Type B pancreatic cell (in vitro differentiated cells): Measurements from ENCODE around the gene RASAL2. TPM values are rescaled to one million over a fixed set of nuclear protein-coding genes. Genes with fewer than 3 reads are reported as not detected.

Experiments used
- DNase-seq: peaks from one replicate; pipeline ENCODE4 v3.0.0; 2021; ENCODE audit warnings: mixed read lengths; ENCODE audit not compliant: unreplicated experiment; ENCODE audit errors: extremely low spot score
- H3K27ac Mint-ChIP-seq: 2 replicates; pipeline ENCODE4 v1.8.0; 2021; ENCODE audit warnings: mild to moderate bottlenecking, mixed read lengths
- H3K27me3 Mint-ChIP-seq: 2 replicates; pipeline ENCODE4 v1.8.0; 2021; ENCODE audit warnings: mixed read lengths
- H3K36me3 Mint-ChIP-seq: 2 replicates; pipeline ENCODE4 v1.8.0; 2021; ENCODE audit warnings: mixed read lengths
- H3K4me1 Mint-ChIP-seq: one replicate; pipeline ENCODE4 v1.8.0; 2021; ENCODE audit warnings: mixed read lengths; ENCODE audit not compliant: unreplicated experiment
- H3K4me3 Mint-ChIP-seq: 2 replicates; pipeline ENCODE4 v1.8.0; 2021; ENCODE audit warnings: mild to moderate bottlenecking, mixed read lengths
- H3K9me3 Mint-ChIP-seq: 2 replicates; pipeline ENCODE4 v1.8.0; 2021; ENCODE audit warnings: mixed read lengths
- total RNA-seq: library from RNA; stranded (reverse); gene quantifications from 2 replicates; pipeline ENCODE4 v1.2.1, GENCODE V29; 2021; ENCODE audit warnings: low replicate concordance
- TF ChIP-seq, protein P1 (sequence below): fragments of 200-600 bp; sonication (generic); conservative IDR thresholded peaks from 2 replicates; pipeline ENCODE4 v1.5.0; 2021; ENCODE audit warnings: antibody characterized with exemption, mild to moderate bottlenecking

Gene RASAL2
- total RNA-seq, 1 donor from 2014 or later: 21.8 TPM

DNA sequence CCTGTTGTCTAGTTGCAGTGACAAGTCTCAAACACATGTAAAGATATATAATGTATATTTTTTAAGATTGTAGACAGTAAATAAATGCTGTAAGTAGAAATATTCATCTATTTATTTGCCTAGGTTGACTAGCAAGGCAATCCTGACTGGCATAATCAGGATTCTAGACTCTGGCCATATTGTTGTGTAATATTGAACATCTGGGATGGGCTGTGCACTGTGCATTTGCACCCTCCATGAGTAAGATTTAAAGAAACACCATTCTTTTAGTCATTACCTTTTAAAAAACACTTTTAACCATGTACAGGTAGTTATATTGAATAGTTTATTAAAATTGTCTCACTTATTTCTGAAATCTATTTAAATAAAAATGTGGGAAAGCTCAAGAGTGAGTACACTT is 32.4 kb downstream of the RASAL2 start:
- DNase-seq: no peak
- H3K36me3 Mint-ChIP-seq: peaks cover 6% of the 10 kb centered on the region
- peaks cover 12% of the 10 kb centered on the region for H3K4me1 Mint-ChIP-seq
- H3K4me3 Mint-ChIP-seq: no peak overlapping the region
- no peaks in the 10 kb centered on the region for H3K27me3 Mint-ChIP-seq
- TF ChIP-seq, protein P1, sequence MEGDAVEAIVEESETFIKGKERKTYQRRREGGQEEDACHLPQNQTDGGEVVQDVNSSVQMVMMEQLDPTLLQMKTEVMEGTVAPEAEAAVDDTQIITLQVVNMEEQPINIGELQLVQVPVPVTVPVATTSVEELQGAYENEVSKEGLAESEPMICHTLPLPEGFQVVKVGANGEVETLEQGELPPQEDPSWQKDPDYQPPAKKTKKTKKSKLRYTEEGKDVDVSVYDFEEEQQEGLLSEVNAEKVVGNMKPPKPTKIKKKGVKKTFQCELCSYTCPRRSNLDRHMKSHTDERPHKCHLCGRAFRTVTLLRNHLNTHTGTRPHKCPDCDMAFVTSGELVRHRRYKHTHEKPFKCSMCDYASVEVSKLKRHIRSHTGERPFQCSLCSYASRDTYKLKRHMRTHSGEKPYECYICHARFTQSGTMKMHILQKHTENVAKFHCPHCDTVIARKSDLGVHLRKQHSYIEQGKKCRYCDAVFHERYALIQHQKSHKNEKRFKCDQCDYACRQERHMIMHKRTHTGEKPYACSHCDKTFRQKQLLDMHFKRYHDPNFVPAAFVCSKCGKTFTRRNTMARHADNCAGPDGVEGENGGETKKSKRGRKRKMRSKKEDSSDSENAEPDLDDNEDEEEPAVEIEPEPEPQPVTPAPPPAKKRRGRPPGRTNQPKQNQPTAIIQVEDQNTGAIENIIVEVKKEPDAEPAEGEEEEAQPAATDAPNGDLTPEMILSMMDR: no peak
- H3K27ac Mint-ChIP-seq: peak overlapping the region; percentile 95
- H3K9me3 Mint-ChIP-seq: peaks cover 8% of the 10 kb centered on the region

DNA sequence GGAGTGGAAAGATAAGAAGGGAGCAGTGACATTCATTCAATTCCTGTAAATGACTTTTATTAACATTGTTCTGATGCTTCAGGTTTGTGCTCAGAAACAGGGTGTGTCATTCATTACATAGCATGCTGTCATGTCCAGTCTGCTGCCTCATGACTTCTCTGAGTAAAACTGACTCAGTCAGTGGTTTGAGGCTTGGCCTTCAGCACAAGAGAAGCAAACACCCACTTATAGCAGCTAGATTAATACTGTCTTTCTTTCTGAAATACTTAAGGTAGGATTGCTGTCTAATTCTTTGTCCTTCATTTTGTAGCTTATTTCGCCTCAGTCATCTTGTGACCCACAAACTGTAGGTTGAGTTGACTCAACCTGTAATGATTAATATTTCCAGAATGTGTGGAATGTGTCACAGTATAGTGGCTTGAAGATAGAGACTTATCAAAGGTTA is 32.9 kb downstream of the RASAL2 start:
- Mint-ChIP-seq H3K9me3 (peaks cover 7% of the 10 kb centered on the region), H3K4me3 (peak overlapping the region; percentile 56), H3K27me3 (no peaks in the 10 kb centered on the region), H3K27ac (peak overlapping the region; percentile 95), H3K36me3 (peaks cover 6% of the 10 kb centered on the region), H3K4me1 (peaks cover 12% of the 10 kb centered on the region)
- TF ChIP-seq, protein P1: no peak
- no peak for DNase-seq

DNA sequence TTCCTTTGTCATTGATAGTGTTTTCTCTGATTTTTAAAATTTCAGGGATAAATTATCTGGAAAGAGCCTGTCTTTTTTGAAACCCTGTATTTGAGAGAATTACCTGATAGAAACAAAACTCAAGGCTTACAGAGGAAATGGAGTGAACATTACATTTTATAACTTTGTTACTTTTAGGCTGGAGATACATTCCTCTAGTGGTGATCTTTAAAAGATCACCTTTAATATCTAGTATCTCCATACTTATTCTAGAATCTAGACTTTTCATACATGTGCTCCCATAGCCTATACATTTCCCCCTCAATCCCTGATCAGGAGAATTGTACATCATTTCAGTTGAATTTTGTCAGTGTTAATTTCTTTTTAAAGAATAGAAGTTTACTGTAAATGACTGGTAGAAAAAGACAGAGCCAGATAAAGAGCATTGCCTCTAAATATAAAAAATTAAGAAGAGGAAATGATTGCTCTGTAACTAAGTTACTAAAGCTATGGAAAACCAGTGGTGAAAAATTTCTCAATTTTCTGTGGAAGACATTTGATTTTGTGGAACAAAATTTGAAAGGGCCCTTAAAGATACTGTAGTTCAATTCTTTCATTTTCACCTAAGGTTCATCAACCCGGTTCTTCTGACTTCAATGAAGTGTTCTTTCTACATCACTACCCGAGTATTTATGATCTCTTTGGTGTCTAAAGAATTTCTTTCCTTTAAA is 33.7 kb downstream of the RASAL2 start:
- Mint-ChIP-seq H3K4me3 (no peak overlapping the region), H3K36me3 (peaks cover 6% of the 10 kb centered on the region), H3K9me3 (no peaks in the 10 kb centered on the region), H3K4me1 (peaks cover 5% of the 10 kb centered on the region), H3K27me3 (no peaks in the 10 kb centered on the region), H3K27ac (peak overlapping the region; percentile 95)
- no peak for DNase-seq
- TF ChIP-seq, protein P1: no peak

DNA sequence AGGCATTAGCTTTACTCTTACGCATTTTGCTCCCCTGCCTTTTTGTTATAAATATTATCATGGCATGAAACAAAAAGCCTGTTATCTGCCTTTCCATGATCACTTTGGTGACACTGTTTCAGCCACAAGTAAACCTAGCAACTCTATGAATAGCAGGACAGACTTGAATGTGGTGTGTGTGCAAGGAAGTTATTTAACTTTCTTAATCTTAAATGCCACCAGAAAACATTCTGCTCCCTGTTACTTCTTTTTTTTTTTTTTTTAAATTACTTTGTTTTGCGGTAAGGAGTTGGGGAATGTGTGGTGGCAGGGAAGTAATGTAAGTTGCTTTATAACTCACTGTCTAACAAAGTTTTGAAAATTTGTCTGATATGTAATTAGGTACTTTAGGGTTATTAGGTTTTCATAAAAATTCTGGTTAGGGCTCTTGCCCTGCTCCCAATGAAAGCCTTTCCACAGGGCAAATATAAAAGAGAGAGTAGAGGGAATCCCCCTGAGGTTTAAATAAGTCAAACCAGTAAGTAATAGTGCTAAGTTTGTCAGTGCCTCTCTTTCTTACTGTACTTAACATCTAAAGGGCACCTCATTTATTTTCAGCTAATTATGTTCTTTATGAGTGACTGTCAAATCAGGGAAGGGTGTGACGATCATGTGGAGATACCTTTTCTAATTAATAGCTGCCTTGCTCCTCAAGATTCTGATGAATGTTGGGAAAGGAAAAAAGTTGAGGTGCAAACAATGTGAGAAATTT is 39.5 kb downstream of the RASAL2 start:
- H3K9me3 Mint-ChIP-seq: no peaks in the 10 kb centered on the region
- no peaks in the 10 kb centered on the region for H3K27me3 Mint-ChIP-seq
- H3K4me3 Mint-ChIP-seq: no peak overlapping the region
- no peak for DNase-seq
- H3K36me3 Mint-ChIP-seq: peaks cover 4% of the 10 kb centered on the region
- no peak overlapping the region for H3K27ac Mint-ChIP-seq
- TF ChIP-seq, protein P1: no peak
- H3K4me1 Mint-ChIP-seq: peaks cover 10% of the 10 kb centered on the region

DNA sequence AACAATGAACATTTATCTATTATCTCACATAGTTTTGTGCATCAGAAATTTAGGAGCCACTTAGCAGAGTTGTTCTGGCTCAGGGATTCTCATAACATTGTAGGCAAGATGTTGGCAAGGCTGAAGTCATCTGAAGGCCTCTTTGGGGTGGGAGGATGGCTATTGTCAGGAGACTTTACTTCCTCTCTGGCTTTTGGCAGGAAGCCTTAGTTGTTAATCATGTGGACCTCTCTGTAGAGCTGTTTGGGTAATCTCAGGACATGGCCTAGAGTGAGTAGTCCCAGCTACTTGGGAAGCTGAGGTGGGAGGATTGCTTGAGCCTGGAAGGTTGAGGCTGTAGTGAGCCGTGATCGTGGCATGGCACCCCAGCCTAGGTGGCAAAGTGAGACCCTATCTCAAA is 40.2 kb downstream of the RASAL2 start:
- no peaks in the 10 kb centered on the region for H3K27me3 Mint-ChIP-seq
- H3K27ac Mint-ChIP-seq: no peak overlapping the region
- no peak overlapping the region for H3K4me3 Mint-ChIP-seq
- DNase-seq: no peak
- TF ChIP-seq, protein P1: no peak
- H3K36me3 Mint-ChIP-seq: peaks cover 4% of the 10 kb centered on the region
- no peaks in the 10 kb centered on the region for H3K9me3 Mint-ChIP-seq
- H3K4me1 Mint-ChIP-seq: peaks cover 10% of the 10 kb centered on the region
